ENCODE measurements around the gene FICD.

FICD gene

DNA sequence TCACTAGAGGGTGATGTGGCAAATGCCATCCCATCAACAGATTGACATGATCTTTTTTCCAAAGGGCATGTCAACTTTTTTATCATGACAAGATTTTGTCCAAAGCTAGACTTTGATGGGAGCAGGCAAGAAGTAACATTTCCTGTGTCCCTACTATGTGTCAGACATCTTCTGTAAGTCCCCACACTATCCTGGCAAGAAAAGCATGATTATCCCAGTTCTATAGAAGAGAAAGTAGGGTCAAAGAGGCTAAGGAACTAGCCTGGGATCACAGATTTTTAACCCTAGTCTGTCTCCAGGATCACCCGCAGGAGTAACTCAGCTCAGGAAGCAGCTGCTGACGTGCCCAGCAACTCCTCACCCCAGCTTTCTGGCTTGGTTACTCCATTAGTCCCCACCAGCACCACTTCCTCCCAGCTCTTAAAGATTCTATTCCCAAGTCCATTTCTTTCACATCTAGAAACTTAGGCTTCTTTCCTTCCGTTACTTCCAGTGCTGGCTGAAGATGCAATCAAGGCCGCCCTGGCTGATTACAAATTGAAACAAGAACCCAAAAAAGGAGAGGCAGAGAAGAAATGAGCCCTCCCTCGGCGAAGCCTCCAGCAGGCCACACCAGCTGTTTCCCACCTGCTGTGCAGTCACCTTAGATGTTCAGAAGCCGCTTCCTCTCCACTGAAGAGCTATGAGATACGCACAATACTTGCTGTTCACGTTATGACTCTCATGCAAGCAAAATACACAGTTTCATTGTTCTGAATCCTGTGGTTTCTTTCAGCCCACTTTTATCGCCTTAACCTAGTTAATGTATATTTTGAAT, 53.5 kb downstream of the FICD start:
- H3F3A ChIP-seq (ENCODE audit: insufficient read depth) = no peaks in the 10 kb centered on the region
- no peaks in the 10 kb centered on the region for H3K9me2 ChIP-seq (replicated peaks; ENCODE audit: insufficient read depth, low read length)
- H4K20me1 ChIP-seq (ENCODE audit: low read depth, low read length) = no peaks in the 10 kb centered on the region
- H3K27me3 ChIP-seq (ENCODE audit: low read length) = no peaks in the 10 kb centered on the region
- no peaks in the 10 kb centered on the region for H3K9me3 ChIP-seq (ENCODE audit: insufficient read depth, low read length)
- H3K79me2 ChIP-seq (ENCODE audit: insufficient read depth, low read length) = no peaks in the 10 kb centered on the region
- H3K36me3 ChIP-seq (ENCODE audit: low read length) = peaks cover 12% of the 10 kb centered on the region; the same call in 1 of the 2 replicates
- H3K9ac ChIP-seq (ENCODE audit: low read length) = no peak overlapping the region
- H3K4me3 ChIP-seq (ENCODE audit: insufficient read depth, low read length, poor library complexity, severe bottlenecking) = no peak overlapping the region
- H2AFZ ChIP-seq (ENCODE audit: low read depth, low read length, severe bottlenecking) = no peak overlapping the region
- TF ChIP-seq, protein P1, sequence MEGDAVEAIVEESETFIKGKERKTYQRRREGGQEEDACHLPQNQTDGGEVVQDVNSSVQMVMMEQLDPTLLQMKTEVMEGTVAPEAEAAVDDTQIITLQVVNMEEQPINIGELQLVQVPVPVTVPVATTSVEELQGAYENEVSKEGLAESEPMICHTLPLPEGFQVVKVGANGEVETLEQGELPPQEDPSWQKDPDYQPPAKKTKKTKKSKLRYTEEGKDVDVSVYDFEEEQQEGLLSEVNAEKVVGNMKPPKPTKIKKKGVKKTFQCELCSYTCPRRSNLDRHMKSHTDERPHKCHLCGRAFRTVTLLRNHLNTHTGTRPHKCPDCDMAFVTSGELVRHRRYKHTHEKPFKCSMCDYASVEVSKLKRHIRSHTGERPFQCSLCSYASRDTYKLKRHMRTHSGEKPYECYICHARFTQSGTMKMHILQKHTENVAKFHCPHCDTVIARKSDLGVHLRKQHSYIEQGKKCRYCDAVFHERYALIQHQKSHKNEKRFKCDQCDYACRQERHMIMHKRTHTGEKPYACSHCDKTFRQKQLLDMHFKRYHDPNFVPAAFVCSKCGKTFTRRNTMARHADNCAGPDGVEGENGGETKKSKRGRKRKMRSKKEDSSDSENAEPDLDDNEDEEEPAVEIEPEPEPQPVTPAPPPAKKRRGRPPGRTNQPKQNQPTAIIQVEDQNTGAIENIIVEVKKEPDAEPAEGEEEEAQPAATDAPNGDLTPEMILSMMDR (IDR thresholded peaks at IDR 0.05; ENCODE audit: insufficient read depth, low read length, poor library complexity, severe bottlenecking) = no peak
- no peak for TF ChIP-seq EZH2phosphoT487 (conservative IDR thresholded peaks at IDR 0.05; ENCODE audit: low read length)
- no peak overlapping the region for H3K4me2 ChIP-seq (ENCODE audit: low read depth, low read length, poor library complexity, severe bottlenecking)
- H3K27ac ChIP-seq (ENCODE audit: low read depth, low read length) = no peak overlapping the region

All from SU-DHL-6 (cell line).